H9 (cell line): Measurements from ENCODE around the gene PIP4K2A. TPM values are rescaled to one million over a fixed set of nuclear protein-coding genes. Genes with fewer than 3 reads are reported as not detected.
A peak's percentile ranks its signal among the peaks of the same experiment; 100 is the strongest.

Source experiments
- DNase-seq: peaks from one replicate; pipeline ENCODE4 v3.0.0-alpha.2; 2017
- H2AFZ ChIP-seq: one replicate; pipeline ENCODE4 v1.6.1; 2013; ENCODE audit warnings: mild to moderate bottlenecking, low read length, control low read depth, moderate library complexity
- H2AK5ac ChIP-seq: 2 replicates; pipeline ENCODE4 v1.6.1; 2013; ENCODE audit warnings: low read length, control low read depth, mixed read lengths; ENCODE audit not compliant: insufficient read length
- H2BK120ac ChIP-seq: one replicate; pipeline ENCODE4 v1.6.1; 2013; ENCODE audit warnings: low read depth, mild to moderate bottlenecking, low read length, control low read depth, inconsistent platforms; ENCODE audit not compliant: poor library complexity, severe bottlenecking
- H2BK12ac ChIP-seq: 2 replicates; pipeline ENCODE4 v1.6.1; 2013; ENCODE audit warnings: low read length, control low read depth, mixed read lengths, low read depth; ENCODE audit not compliant: insufficient read length
- H2BK15ac ChIP-seq: 2 replicates; pipeline ENCODE4 v1.6.1; 2013; ENCODE audit warnings: low read depth, low read length, control low read depth
- H2BK20ac ChIP-seq: one replicate; pipeline ENCODE4 v1.6.1; 2013; ENCODE audit warnings: low read depth, mild to moderate bottlenecking, low read length, control low read depth, inconsistent platforms; ENCODE audit not compliant: poor library complexity, severe bottlenecking
- H2BK5ac ChIP-seq: 2 replicates; pipeline ENCODE4 v1.6.1; 2013; ENCODE audit warnings: low read length, control low read depth, mixed read lengths; ENCODE audit not compliant: insufficient read length
- H3K14ac ChIP-seq: 2 replicates; pipeline ENCODE4 v1.6.1; 2013; ENCODE audit warnings: low read length, control low read depth; ENCODE audit not compliant: insufficient read depth
- H3K18ac ChIP-seq: 2 replicates; pipeline ENCODE4 v1.6.1; 2013; ENCODE audit warnings: low read depth, mild to moderate bottlenecking, mixed read lengths, low read length, control low read depth; ENCODE audit not compliant: insufficient read length
- H3K23ac ChIP-seq: 2 replicates; pipeline ENCODE4 v1.6.1; 2013; ENCODE audit warnings: low read length, control low read depth, mixed read lengths, low read depth; ENCODE audit not compliant: insufficient read length
- H3K23me2 ChIP-seq: 2 replicates; pipeline ENCODE4 v1.6.1; 2013; ENCODE audit warnings: low read depth, mild to moderate bottlenecking, mixed read lengths, low read length, control low read depth; ENCODE audit not compliant: insufficient read length, poor library complexity, severe bottlenecking
- H3K27ac ChIP-seq: 2 replicates; pipeline ENCODE4 v1.5.1; 2013; ENCODE audit warnings: low read length, control low read depth, mixed read lengths, low read depth; ENCODE audit not compliant: insufficient read length
- H3K27me3 ChIP-seq: 2 replicates; pipeline ENCODE4 v1.6.1; 2013; ENCODE audit warnings: low read length, control low read depth, inconsistent platforms; ENCODE audit not compliant: insufficient read depth
- H3K4ac ChIP-seq: 2 replicates; pipeline ENCODE4 v1.6.1; 2013; ENCODE audit warnings: low read depth, mild to moderate bottlenecking, control low read depth, inconsistent platforms, low read length, moderate library complexity
- H3K4me1 ChIP-seq: 2 replicates; pipeline ENCODE4 v1.6.1; 2013; ENCODE audit warnings: low read length, control low read depth, inconsistent platforms; ENCODE audit not compliant: insufficient read depth
- H3K4me2 ChIP-seq: 2 replicates; pipeline ENCODE4 v1.6.1; 2013; ENCODE audit warnings: low read length, control low read depth, mixed read lengths; ENCODE audit not compliant: insufficient read length, insufficient read depth
- H3K56ac ChIP-seq: 2 replicates; pipeline ENCODE4 v1.6.1; 2013; ENCODE audit warnings: low read depth, mild to moderate bottlenecking, mixed read lengths, low read length, control low read depth; ENCODE audit not compliant: insufficient read length
- H3K79me1 ChIP-seq: 2 replicates; pipeline ENCODE4 v1.6.1; 2013; ENCODE audit warnings: low read depth, mild to moderate bottlenecking, moderate library complexity, low read length, control low read depth, inconsistent platforms; ENCODE audit not compliant: insufficient read depth, poor library complexity, severe bottlenecking
- H3K79me2 ChIP-seq: 2 replicates; pipeline ENCODE4 v1.6.1; 2013; ENCODE audit warnings: low read length, control low read depth, inconsistent platforms; ENCODE audit not compliant: insufficient read depth
- H3K9ac ChIP-seq: 2 replicates; pipeline ENCODE4 v1.6.1; 2013; ENCODE audit warnings: low read length, control low read depth, mixed read lengths; ENCODE audit not compliant: insufficient read length; ENCODE audit errors: extremely low read depth
- H3K9me3 ChIP-seq: one replicate; pipeline ENCODE4 v1.6.1; 2013; ENCODE audit warnings: low read depth, low read length, inconsistent platforms; ENCODE audit not compliant: control insufficient read depth
- H3T11ph ChIP-seq: one replicate; pipeline ENCODE4 v1.6.1; 2013; ENCODE audit warnings: mild to moderate bottlenecking, low read length, control low read depth, inconsistent platforms
- H4K20me1 ChIP-seq: one replicate; pipeline ENCODE4 v1.6.1; 2013; ENCODE audit not compliant: control insufficient read depth, insufficient read length, insufficient read depth
- H4K5ac ChIP-seq: 2 replicates; pipeline ENCODE4 v1.6.1; 2013; ENCODE audit warnings: low read depth, mild to moderate bottlenecking, mixed read lengths, low read length, control low read depth; ENCODE audit not compliant: insufficient read length
- H4K8ac ChIP-seq: replicated peaks from 2 replicates; pipeline ENCODE4 v1.6.1; 2013; ENCODE audit warnings: low read length, control low read depth, mixed read lengths, low read depth; ENCODE audit not compliant: insufficient read length
- H4K91ac ChIP-seq: 2 replicates; pipeline ENCODE4 v1.6.1; 2013; ENCODE audit warnings: low read depth, mild to moderate bottlenecking, moderate library complexity, mixed read lengths, low read length, control low read depth; ENCODE audit not compliant: insufficient read length
- H3K27ac Mint-ChIP-seq, 3 experiments: 2 replicates in 2 of 3; 3 replicates in 1 of 3; pipeline ENCODE4 v1.8.0; 2020 to 2021; ENCODE audit warnings: mixed read lengths in 3 of 3, mild to moderate bottlenecking in 1 of 3, moderate library complexity in 1 of 3
- H3K27me3 Mint-ChIP-seq: 2 replicates; pipeline ENCODE4 v1.8.0; 2021; ENCODE audit warnings: low read depth, mild to moderate bottlenecking, moderate library complexity, mixed read lengths
- H3K36me3 Mint-ChIP-seq, 3 experiments: 2 replicates in 2 of 3; 3 replicates in 1 of 3; pipeline ENCODE4 v1.8.0; 2020 to 2021; ENCODE audit warnings: low read depth in 3 of 3, mixed read lengths in 3 of 3; ENCODE audit not compliant: insufficient read depth in 1 of 3
- H3K4me1 Mint-ChIP-seq, 2 experiments: 2 replicates each; pipeline ENCODE4 v1.8.0; 2020; ENCODE audit warnings: mixed read lengths in 2 of 2
- H3K4me3 Mint-ChIP-seq, 2 experiments: 2 replicates in 1 of 2; 3 replicates in 1 of 2; pipeline ENCODE4 v1.8.0; 2020 to 2021; ENCODE audit warnings: mild to moderate bottlenecking in 2 of 2, mixed read lengths in 2 of 2, moderate library complexity in 1 of 2
- H3K9me3 Mint-ChIP-seq, 2 experiments: 2 replicates in 1 of 2; 3 replicates in 1 of 2; pipeline ENCODE4 v1.8.0; 2020; ENCODE audit warnings: mild to moderate bottlenecking in 2 of 2, mixed read lengths in 2 of 2, moderate library complexity in 1 of 2
- WGBS: extraction: QIAGEN DNeasy Blood & Tissue Kit; methylation state at CpG from one replicate; pipeline ENCODE4 v1.1.7; 2013; ENCODE audit warnings: missing lambda C conversion rate, low lambda C conversion rate, mixed read lengths; ENCODE audit not compliant: insufficient read length; ENCODE audit errors: extremely low coverage; 5-methylcytosine and 5-hydroxymethylcytosine counted together
- total RNA-seq: library from RNA; stranded (reverse); gene quantifications from 2 replicates; pipeline ENCODE4 v1.2.1, GENCODE V29; 2021
- TF ChIP-seq, protein P1 (sequence below): fragments of 200-600 bp; sonication (generic); conservative IDR thresholded peaks from 3 replicates; pipeline ENCODE4 v1.8.0; 2021; ENCODE audit warnings: antibody characterized with exemption, mild to moderate bottlenecking

The PIP4K2A gene
- total RNA-seq, 1 experiment from 2014 or later, result 33.6 TPM

DNA sequence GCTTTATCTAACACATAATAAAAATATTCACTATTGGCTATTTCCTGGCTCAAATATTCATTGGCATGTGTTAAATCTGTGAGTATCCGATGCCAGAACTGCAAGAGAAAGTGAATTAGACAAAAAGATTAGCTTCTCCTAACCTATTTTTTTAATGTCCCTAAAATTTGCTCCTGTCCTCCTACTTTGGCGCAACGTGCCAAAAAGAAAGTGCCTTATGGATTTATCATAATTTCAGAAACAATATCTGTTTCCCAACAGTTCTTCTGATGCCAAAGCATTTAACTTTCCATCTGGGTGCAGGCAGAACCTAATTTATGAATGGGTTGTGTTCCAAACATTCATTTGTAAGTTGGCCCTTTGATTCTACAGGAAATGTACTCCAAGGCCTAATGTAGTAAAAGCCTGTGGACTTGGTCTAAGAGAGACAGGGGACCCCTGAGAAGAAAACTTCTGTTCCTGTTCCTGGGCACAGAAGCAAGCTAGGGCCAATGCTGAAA lies 15.4 kb downstream of the PIP4K2A start:
- Mint-ChIP-seq H3K4me1 (peaks cover 36 to 43% of the 10 kb centered on the region in 2 experiments), H3K9me3 (peaks cover under 1 to 12% of the 10 kb centered on the region in 2 experiments; a peak in 4 of 5 replicates), H3K4me3 (no peak overlapping the region), H3K27me3 (no peaks in the 10 kb centered on the region), H3K27ac (peak overlapping the region; percentile 29 to 63 (median 62); a peak in 3 of 7 replicates), H3K36me3 (peaks cover 0 to 12% (median 11%) of the 10 kb centered on the region in 3 experiments; a peak in 5 of 7 replicates)
- no peaks in the 10 kb centered on the region for H3K27me3 ChIP-seq
- H2BK20ac ChIP-seq, result no peak overlapping the region
- no peak overlapping the region for H3K27ac ChIP-seq
- peaks cover 3% of the 10 kb centered on the region for H3K79me1 ChIP-seq
- no CpG with 5 or more reads among the region's 3 CpGs for WGBS
- H3K9ac ChIP-seq, result no peak overlapping the region
- H3K4ac ChIP-seq, result no peak overlapping the region
- H3K4me1 ChIP-seq, result peaks cover 10% of the 10 kb centered on the region; the same call in 1 of the 2 replicates
- H3T11ph ChIP-seq, result no peak overlapping the region
- H3K14ac ChIP-seq, result no peak overlapping the region
- H2AK5ac ChIP-seq, result no peak overlapping the region
- no peak overlapping the region for H3K23ac ChIP-seq
- no peak overlapping the region for H2BK5ac ChIP-seq
- peaks cover 5% of the 10 kb centered on the region for H3K9me3 ChIP-seq
- H3K18ac ChIP-seq, result no peak overlapping the region
- no peak overlapping the region for H4K5ac ChIP-seq
- peaks cover 28% of the 10 kb centered on the region; the same call in 1 of the 2 replicates for H3K79me2 ChIP-seq
- H4K20me1 ChIP-seq, result no peaks in the 10 kb centered on the region
- no peak for DNase-seq
- H2AFZ ChIP-seq, result no peak overlapping the region
- no peak overlapping the region for H4K8ac ChIP-seq
- no peak overlapping the region for H4K91ac ChIP-seq
- no peaks in the 10 kb centered on the region for H3K23me2 ChIP-seq
- TF ChIP-seq, protein P1, sequence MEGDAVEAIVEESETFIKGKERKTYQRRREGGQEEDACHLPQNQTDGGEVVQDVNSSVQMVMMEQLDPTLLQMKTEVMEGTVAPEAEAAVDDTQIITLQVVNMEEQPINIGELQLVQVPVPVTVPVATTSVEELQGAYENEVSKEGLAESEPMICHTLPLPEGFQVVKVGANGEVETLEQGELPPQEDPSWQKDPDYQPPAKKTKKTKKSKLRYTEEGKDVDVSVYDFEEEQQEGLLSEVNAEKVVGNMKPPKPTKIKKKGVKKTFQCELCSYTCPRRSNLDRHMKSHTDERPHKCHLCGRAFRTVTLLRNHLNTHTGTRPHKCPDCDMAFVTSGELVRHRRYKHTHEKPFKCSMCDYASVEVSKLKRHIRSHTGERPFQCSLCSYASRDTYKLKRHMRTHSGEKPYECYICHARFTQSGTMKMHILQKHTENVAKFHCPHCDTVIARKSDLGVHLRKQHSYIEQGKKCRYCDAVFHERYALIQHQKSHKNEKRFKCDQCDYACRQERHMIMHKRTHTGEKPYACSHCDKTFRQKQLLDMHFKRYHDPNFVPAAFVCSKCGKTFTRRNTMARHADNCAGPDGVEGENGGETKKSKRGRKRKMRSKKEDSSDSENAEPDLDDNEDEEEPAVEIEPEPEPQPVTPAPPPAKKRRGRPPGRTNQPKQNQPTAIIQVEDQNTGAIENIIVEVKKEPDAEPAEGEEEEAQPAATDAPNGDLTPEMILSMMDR, result no peak
- H2BK120ac ChIP-seq, result no peak overlapping the region
- H2BK15ac ChIP-seq, result no peak overlapping the region
- H3K4me2 ChIP-seq, result no peak overlapping the region
- H2BK12ac ChIP-seq, result no peak overlapping the region
- H3K56ac ChIP-seq, result no peak overlapping the region
